ENCODE measurements around the gene KCNIP4. TPM values are rescaled to one million over a fixed set of nuclear protein-coding genes. Genes with fewer than 3 reads are reported as not detected.

KCNIP4 gene
- total RNA-seq, 4 donors from 2014 or later, result 0.19 to 0.50 (median 0.34) TPM; not detected in 1

DNA sequence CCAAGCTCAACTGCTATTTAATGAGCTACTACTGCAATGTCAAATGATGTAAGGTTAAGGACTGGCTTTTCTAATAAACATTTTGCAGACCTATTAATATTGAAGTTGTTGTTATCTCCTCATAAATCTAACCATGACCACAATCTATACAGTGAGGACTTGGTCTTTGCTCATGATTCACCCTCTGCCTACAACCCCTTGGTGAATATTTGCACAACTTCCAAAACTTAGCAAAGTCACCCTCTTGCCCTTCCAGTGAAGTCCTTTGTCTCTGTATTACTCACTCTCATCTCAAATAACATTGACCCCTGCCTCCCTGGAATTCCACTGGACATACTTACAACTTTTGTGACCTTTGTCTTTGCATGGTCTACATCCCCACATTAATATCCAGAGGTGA is 204.5 kb downstream of the KCNIP4 start:
- H3K27me3 ChIP-seq, result no peaks in the 10 kb centered on the region
- DNase-seq (ENCODE audit: extremely low spot score), result no peak
- TF ChIP-seq CTCF (IDR thresholded peaks at IDR 0.05) (no peak), POLR2A (IDR thresholded peaks at IDR 0.05; ENCODE audit: low read depth) (no peak), EP300 (IDR thresholded peaks at IDR 0.05) (no peak), POLR2AphosphoS5 (IDR thresholded peaks at IDR 0.05) (no peak)
- H3K4me1 ChIP-seq, result no peaks in the 10 kb centered on the region
- intact Hi-C loops (cut with DNase I), result no loop called here
- H3K27ac ChIP-seq (replicated peaks in 1 of 4), result no peak overlapping the region
- H3K9me3 ChIP-seq, result no peaks in the 10 kb centered on the region
- H3K4me3 ChIP-seq, result no peak overlapping the region
- H3K36me3 ChIP-seq, result no peaks in the 10 kb centered on the region

DNA sequence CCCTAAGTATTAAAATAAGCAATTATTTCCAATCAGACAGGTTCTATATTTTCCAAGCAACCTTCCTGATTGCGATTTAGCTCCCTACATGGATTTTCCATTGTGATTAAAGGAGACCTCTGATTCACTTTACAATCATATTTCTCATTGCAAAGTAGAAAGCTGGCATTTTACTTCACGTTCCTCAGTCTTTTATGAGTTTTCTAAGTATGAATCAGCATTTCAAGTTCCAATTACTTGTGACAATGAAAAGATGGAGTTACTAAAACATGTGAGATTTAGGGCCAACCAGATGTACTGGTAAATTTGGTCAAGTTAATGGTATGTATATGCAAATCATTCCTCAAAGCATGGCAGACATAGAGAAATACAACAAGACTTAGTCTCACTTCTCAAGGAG is 206.2 kb downstream of the KCNIP4 start:
- no peak overlapping the region for H3K27ac ChIP-seq (replicated peaks in 1 of 4)
- TF ChIP-seq POLR2AphosphoS5 (IDR thresholded peaks at IDR 0.05), result no peak
- no peak for TF ChIP-seq POLR2A (IDR thresholded peaks at IDR 0.05; ENCODE audit: low read depth)
- TF ChIP-seq EP300 (IDR thresholded peaks at IDR 0.05), result no peak
- TF ChIP-seq CTCF (IDR thresholded peaks at IDR 0.05), result no peak
- WGBS, result 95% methylated on average over 2 of the region's 2 CpGs

DNA sequence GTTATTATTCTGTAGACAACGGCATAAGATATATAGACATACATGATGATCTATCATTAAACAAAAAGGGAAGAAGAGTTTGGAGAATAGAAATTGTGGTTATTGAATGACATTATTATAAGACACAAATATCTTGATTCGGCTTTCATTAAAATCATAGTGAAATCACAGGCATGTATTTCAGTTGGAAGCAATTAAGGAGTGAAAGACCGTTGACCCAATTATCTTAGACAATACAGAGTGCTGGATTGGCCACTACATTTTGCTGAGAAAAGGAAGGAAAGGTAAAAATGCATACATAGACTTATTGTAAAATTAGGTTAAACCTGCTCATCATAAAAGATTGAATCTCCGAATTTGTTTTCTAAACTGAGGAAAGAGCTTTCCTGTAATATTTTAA is 209.8 kb downstream of the KCNIP4 start:
- intact Hi-C loops (cut with DNase I), result no loop called here
- Histone ChIP-seq H3K27ac (replicated peaks in 1 of 4) (no peak overlapping the region), H3K9me3 (no peaks in the 10 kb centered on the region), H3K27me3 (no peaks in the 10 kb centered on the region), H3K4me1 (no peaks in the 10 kb centered on the region), H3K4me3 (no peak overlapping the region), H3K36me3 (no peaks in the 10 kb centered on the region)
- TF ChIP-seq POLR2AphosphoS5 (IDR thresholded peaks at IDR 0.05) (no peak), CTCF (IDR thresholded peaks at IDR 0.05) (no peak), EP300 (IDR thresholded peaks at IDR 0.05) (no peak), POLR2A (IDR thresholded peaks at IDR 0.05; ENCODE audit: low read depth) (no peak)
- WGBS, result 84% methylated on average over 4 of the region's 4 CpGs
- DNase-seq (ENCODE audit: extremely low spot score), result no peak

More for the DNA sequence above, 206.2 kb downstream of the KCNIP4 start:
- Histone ChIP-seq H3K36me3 (no peaks in the 10 kb centered on the region), H3K9me3 (no peaks in the 10 kb centered on the region), H3K27me3 (no peaks in the 10 kb centered on the region), H3K4me3 (no peak overlapping the region), H3K4me1 (no peaks in the 10 kb centered on the region)
- no peak for DNase-seq (ENCODE audit: extremely low spot score)
- intact Hi-C loops (cut with DNase I), result no loop called here

DNA sequence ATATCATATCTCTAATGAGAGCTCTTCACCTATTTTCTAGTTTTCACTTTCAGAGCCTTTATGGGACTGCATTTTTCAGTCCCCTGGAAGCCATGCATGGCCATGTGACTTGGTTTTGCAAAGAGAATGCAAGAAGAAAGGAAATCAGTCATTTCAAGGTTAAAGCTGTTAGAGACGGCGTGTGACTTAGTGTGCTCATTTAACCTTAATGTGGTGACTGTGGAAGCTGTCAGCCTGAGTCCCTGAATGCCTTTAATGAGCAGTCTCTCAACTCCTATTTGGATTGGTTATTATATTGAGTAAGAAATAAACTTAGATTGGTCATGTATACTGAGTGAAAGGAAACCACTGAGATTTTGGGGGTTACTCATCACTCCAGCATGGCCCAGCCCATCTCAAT is 212.7 kb downstream of the KCNIP4 start:
- Histone ChIP-seq H3K36me3 (no peaks in the 10 kb centered on the region), H3K27ac (replicated peaks in 1 of 4) (no peak overlapping the region), H3K4me3 (no peak overlapping the region), H3K4me1 (no peaks in the 10 kb centered on the region), H3K9me3 (no peaks in the 10 kb centered on the region), H3K27me3 (no peaks in the 10 kb centered on the region)
- 82% methylated on average over 2 of the region's 2 CpGs for WGBS
- intact Hi-C loops (cut with DNase I), result no loop called here
- no peak for DNase-seq (ENCODE audit: extremely low spot score)
- no peak for TF ChIP-seq CTCF (IDR thresholded peaks at IDR 0.05)
- TF ChIP-seq POLR2A (IDR thresholded peaks at IDR 0.05; ENCODE audit: low read depth), result no peak
- no peak for TF ChIP-seq EP300 (IDR thresholded peaks at IDR 0.05)
- TF ChIP-seq POLR2AphosphoS5 (IDR thresholded peaks at IDR 0.05), result no peak

GRCh38 chr4:21733894-21734630 is 214.5 kb downstream of the KCNIP4 start:
- H3K9me3 ChIP-seq, result no peaks in the 10 kb centered on the region
- no peaks in the 10 kb centered on the region for H3K4me1 ChIP-seq
- TF ChIP-seq EP300 (IDR thresholded peaks at IDR 0.05), result no peak
- no peak for TF ChIP-seq POLR2AphosphoS5 (IDR thresholded peaks at IDR 0.05)
- TF ChIP-seq CTCF (IDR thresholded peaks at IDR 0.05), result no peak
- no peak for TF ChIP-seq POLR2A (IDR thresholded peaks at IDR 0.05; ENCODE audit: low read depth)
- no peaks in the 10 kb centered on the region for H3K36me3 ChIP-seq
- no peak overlapping the region for H3K4me3 ChIP-seq
- 37% methylated on average over 3 of the region's 3 CpGs for WGBS
- DNase-seq (ENCODE audit: extremely low spot score), result no peak
- no peak overlapping the region for H3K27ac ChIP-seq (replicated peaks in 1 of 4)
- no peaks in the 10 kb centered on the region for H3K27me3 ChIP-seq
- intact Hi-C loops (cut with DNase I), result no loop called here

Data from esophagus muscularis mucosa (tissue), 4 donors.